ENCODE measurements around the gene C2CD4A. TPM values are rescaled to one million over a fixed set of nuclear protein-coding genes. Genes with fewer than 3 reads are reported as not detected.

C2CD4A gene
- total RNA-seq, 1 experiment from 2014 or later = not detected

DNA sequence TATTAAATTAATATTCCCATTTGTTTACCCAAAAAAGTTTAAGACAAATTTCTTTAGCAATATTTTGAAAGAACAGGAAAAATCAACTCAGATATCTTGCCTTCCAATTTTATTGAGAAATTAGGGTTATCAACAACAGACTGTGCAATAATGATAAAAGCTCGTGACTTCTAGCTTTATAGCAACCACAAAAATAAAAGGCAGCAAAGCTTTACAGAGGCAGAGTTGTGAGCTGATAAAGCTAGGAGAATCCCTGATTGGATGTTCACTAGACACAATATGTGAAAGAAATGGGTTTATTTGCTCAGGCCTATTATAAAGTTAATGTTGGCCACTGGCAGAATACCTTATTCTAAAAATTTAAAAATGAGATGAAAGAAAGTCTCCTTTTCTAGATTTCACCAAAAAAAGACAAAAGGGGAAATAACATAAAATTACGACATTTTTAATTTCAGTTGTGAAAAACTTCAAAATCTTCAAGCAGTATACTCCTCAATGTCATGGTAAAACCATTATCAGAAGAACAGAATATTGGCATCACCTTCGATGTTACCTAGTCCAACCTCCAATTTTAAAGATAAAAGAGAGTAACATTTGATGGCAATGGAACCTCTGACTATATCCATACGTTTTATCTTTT, 9.3 kb upstream of the C2CD4A start:
- Histone ChIP-seq H3K9me3 (ENCODE audit: control insufficient read depth in 1 of 2, insufficient read depth in 1 of 2, low read depth in 1 of 2, low read length in 2 of 2) (no peaks in the 10 kb centered on the region), H3K36me3 (ENCODE audit: control insufficient read depth in 1 of 2, insufficient read depth in 2 of 2, low read length in 2 of 2) (no peaks in the 10 kb centered on the region), H3K27ac (ENCODE audit: low read depth, low read length) (no peak overlapping the region), H4K20me1 (ENCODE audit: insufficient read depth) (no peaks in the 10 kb centered on the region), H3K4me1 (ENCODE audit: control insufficient read depth in 1 of 2, insufficient read depth in 2 of 2, low read length in 2 of 2) (peaks cover 7 to 17% of the 10 kb centered on the region in 2 experiments), H3K4me3 (replicated peaks in 1 of 2; ENCODE audit: low read depth in 1 of 2, low read length in 2 of 2) (no peak overlapping the region), H2AFZ (ENCODE audit: low read depth, low read length, poor library complexity, severe bottlenecking) (no peak overlapping the region), H3K79me2 (ENCODE audit: insufficient read depth, low read length) (peaks cover 15% of the 10 kb centered on the region), H3K4me2 (ENCODE audit: low read length) (no peak overlapping the region), H3K9me2 (ENCODE audit: insufficient read depth) (no peaks in the 10 kb centered on the region), H3K27me3 (ENCODE audit: insufficient read depth, low read length) (no peaks in the 10 kb centered on the region), H3K9ac (ENCODE audit: low read length) (no peak overlapping the region)
- intact Hi-C loops (cut with micrococcal nuclease) = no loop called here
- CTCF ChIA-PET = no interaction called here
- RAD21 ChIA-PET (ENCODE audit: low non-redundant PET in 1 of 2, low total read pairs in 2 of 2, uncharacterized antibody in 2 of 2, unreplicated experiment in 2 of 2) = no interaction called here
- TF ChIP-seq, protein P1, sequence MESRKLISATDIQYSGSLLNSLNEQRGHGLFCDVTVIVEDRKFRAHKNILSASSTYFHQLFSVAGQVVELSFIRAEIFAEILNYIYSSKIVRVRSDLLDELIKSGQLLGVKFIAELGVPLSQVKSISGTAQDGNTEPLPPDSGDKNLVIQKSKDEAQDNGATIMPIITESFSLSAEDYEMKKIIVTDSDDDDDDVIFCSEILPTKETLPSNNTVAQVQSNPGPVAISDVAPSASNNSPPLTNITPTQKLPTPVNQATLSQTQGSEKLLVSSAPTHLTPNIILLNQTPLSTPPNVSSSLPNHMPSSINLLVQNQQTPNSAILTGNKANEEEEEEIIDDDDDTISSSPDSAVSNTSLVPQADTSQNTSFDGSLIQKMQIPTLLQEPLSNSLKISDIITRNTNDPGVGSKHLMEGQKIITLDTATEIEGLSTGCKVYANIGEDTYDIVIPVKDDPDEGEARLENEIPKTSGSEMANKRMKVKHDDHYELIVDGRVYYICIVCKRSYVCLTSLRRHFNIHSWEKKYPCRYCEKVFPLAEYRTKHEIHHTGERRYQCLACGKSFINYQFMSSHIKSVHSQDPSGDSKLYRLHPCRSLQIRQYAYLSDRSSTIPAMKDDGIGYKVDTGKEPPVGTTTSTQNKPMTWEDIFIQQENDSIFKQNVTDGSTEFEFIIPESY (IDR thresholded peaks at IDR 0.05; ENCODE audit: extremely low read depth, insufficient replicate concordance, low read length) = no peak
- TF ChIP-seq POLR2AphosphoS5 (IDR thresholded peaks at IDR 0.05; ENCODE audit: low read depth, low read length) (no peak), ELF1 (IDR thresholded peaks at IDR 0.05; ENCODE audit: borderline replicate concordance, low read depth) (no peak), RAD21 (IDR thresholded peaks at IDR 0.05; ENCODE audit: low read depth) (no peak), TCF7L2 (IDR thresholded peaks at IDR 0.05; ENCODE audit: borderline replicate concordance, extremely low read depth, insufficient read depth, insufficient read length) (no peak), CTCF (IDR thresholded peaks at IDR 0.05 in 2 of 3, conservative IDR thresholded peaks at IDR 0.05 in 1 of 3; ENCODE audit: borderline replicate concordance in 1 of 3, insufficient read depth in 1 of 3, low read depth in 2 of 3, low read length in 2 of 3) (no peak), EGR1 (IDR thresholded peaks at IDR 0.05; ENCODE audit: low read depth) (no peak), FOSL1 (IDR thresholded peaks at IDR 0.05; ENCODE audit: low read depth) (no peak), SRF (IDR thresholded peaks at IDR 0.05; ENCODE audit: low read depth) (no peak), CBX3 (IDR thresholded peaks at IDR 0.05; ENCODE audit: low read depth) (no peak), ATF3 (IDR thresholded peaks at IDR 0.05) (no peak)
- BruUV-seq (replicated peaks) = no TSS peak
- ATAC-seq (no peak), DNase-seq (ENCODE audit: low read depth, low spot score) (no peak)
- POLR2A ChIA-PET = no interaction called here
